Measurements from ENCODE around the gene ZNF878. TPM values are rescaled to one million over a fixed set of nuclear protein-coding genes. Genes with fewer than 3 reads are reported as not detected.

Gene ZNF878
- total and polyA plus RNA-seq, 9 of the 15 experiments (the other 6 are each of a cell fraction or from before 2014, with no cell fraction given), result 0.30 to 1.4 (median 0.50) TPM

GRCh38 chr19:12092065-12092867 lies 39.5 kb upstream of the ZNF878 start (continued):
- TF ChIP-seq REST (IDR thresholded peaks at IDR 0.05; ENCODE audit: borderline replicate concordance), result peak; percentile 90
- peak; percentile 25; the same call in 1 of the 2 replicates for TF ChIP-seq REST (CRISPR knock-in tag; IDR thresholded peaks at IDR 0.05; ENCODE audit: low read depth)
- TF ChIP-seq GTF3C2 (IDR thresholded peaks at IDR 0.05; ENCODE audit: borderline replicate concordance, extremely low read depth, insufficient read length), result no peak
- TF ChIP-seq ZNF644 (tag; IDR thresholded peaks at IDR 0.05; ENCODE audit: low read depth), result no peak
- TF ChIP-seq ZNF12 (CRISPR knock-in tag; IDR thresholded peaks at IDR 0.05), result 0 out of 2 replicates have a peak, but pooled peaks have one; percentile 32
- no peak for TF ChIP-seq BHLHE40 (IDR thresholded peaks at IDR 0.05; ENCODE audit: low read length)
- TF ChIP-seq PRDM10 (IDR thresholded peaks at IDR 0.05; ENCODE audit: partially characterized antibody), result peak; percentile 56
- peak; percentile 55 for TF ChIP-seq CXXC5 (CRISPR knock-in tag; IDR thresholded peaks at IDR 0.05)
- no peak for TF ChIP-seq PREB (CRISPR knock-in tag; IDR thresholded peaks at IDR 0.05)
- TF ChIP-seq TAF7 (tag; IDR thresholded peaks at IDR 0.05), result 0 out of 2 replicates have a peak, but pooled peaks have one; percentile 30

Measured in K562 (cell line).